ENCODE data around the gene E2F4. TPM values are rescaled to one million over a fixed set of nuclear protein-coding genes. Genes with fewer than 3 reads are reported as not detected.

The E2F4 gene
- total and polyA plus RNA-seq, 9 of the 15 experiments (the other 6 are each of a cell fraction or from before 2014, with no cell fraction given), result 9.7 to 139 (median 106) TPM

GRCh38 chr16:67183627-67184452 is 8.1 kb upstream of the E2F4 start, which contains the start of gene MATCAP1 (continued):
- TF ChIP-seq IRF2 (CRISPR knock-in tag; IDR thresholded peaks at IDR 0.05), result no peak
- peak; percentile 83; the same call in 1 of the 2 replicates for TF ChIP-seq TFAP4 (CRISPR knock-in tag; IDR thresholded peaks at IDR 0.05; ENCODE audit: borderline replicate concordance)
- no peak for TF ChIP-seq ZNF668 (CRISPR knock-in tag; IDR thresholded peaks at IDR 0.05)
- TF ChIP-seq DNMT1 (IDR thresholded peaks at IDR 0.05), result no peak
- no peak for TF ChIP-seq IFI16 (CRISPR knock-in tag; IDR thresholded peaks at IDR 0.05)
- no peak for TF ChIP-seq ZNF184 (CRISPR knock-in tag; IDR thresholded peaks at IDR 0.05)
- TF ChIP-seq COPS2 (conservative IDR thresholded peaks at IDR 0.05), result no peak
- TF ChIP-seq GTF2E2 (tag; IDR thresholded peaks at IDR 0.05), result no peak
- no peak for TF ChIP-seq CBX8 (IDR thresholded peaks at IDR 0.05; ENCODE audit: borderline replicate concordance, extremely low read depth, low read depth, low read length, poor library complexity, severe bottlenecking)
- no peak for TF ChIP-seq GABPA (tag; conservative IDR thresholded peaks at IDR 0.05; ENCODE audit: low read depth)
- TF ChIP-seq BRD4 (IDR thresholded peaks at IDR 0.05), result no peak
- TF ChIP-seq ZEB2 (IDR thresholded peaks at IDR 0.05), result no peak
- TF ChIP-seq CBX2 (IDR thresholded peaks at IDR 0.05; ENCODE audit: insufficient read depth, low read length, poor library complexity, severe bottlenecking), result no peak
- no peak for TF ChIP-seq PYGO2 (tag; IDR thresholded peaks at IDR 0.05)
- TF ChIP-seq ZZZ3 (IDR thresholded peaks at IDR 0.05), result no peak
- no peak for TF ChIP-seq ZKSCAN8 (CRISPR knock-in tag; IDR thresholded peaks at IDR 0.05)
- no peak for TF ChIP-seq NR2C1 (IDR thresholded peaks at IDR 0.05)
- TF ChIP-seq NR2C1 (tag; IDR thresholded peaks at IDR 0.05), result no peak
- TF ChIP-seq RBM25 (IDR thresholded peaks at IDR 0.05; ENCODE audit: low read depth, low read length, severe bottlenecking), result peak; percentile 70
- TF ChIP-seq NFE2 (IDR thresholded peaks at IDR 0.05; ENCODE audit: low read depth), result no peak
- TF ChIP-seq PHTF2 (CRISPR knock-in tag; IDR thresholded peaks at IDR 0.05), result no peak
- no peak for TF ChIP-seq PPARD (CRISPR knock-in tag; IDR thresholded peaks at IDR 0.05)
- no peak for TF ChIP-seq KDM2B (CRISPR knock-in tag; IDR thresholded peaks at IDR 0.05)
- TF ChIP-seq TAF7 (tag; IDR thresholded peaks at IDR 0.05), result no peak
- TF ChIP-seq ZHX1 (conservative IDR thresholded peaks at IDR 0.05; ENCODE audit: low read length), result no peak
- no peak for TF ChIP-seq ZNF311 (CRISPR knock-in tag; IDR thresholded peaks at IDR 0.05)
- TF ChIP-seq TCF3 (CRISPR knock-in tag; IDR thresholded peaks at IDR 0.05), result no peak
- no peak for TF ChIP-seq SMARCE1 (IDR thresholded peaks at IDR 0.05)
- peak; percentile 88 for TF ChIP-seq NFIC (IDR thresholded peaks at IDR 0.05)
